Duodenal mucosa (tissue), 2 donors: ENCODE measurements around the gene MCRIP2.

Source experiments
- H3K27ac ChIP-seq: one replicate; pipeline ENCODE4 v1.7.0; 2013; ENCODE audit warnings: low read depth, low read length
- H3K27me3 ChIP-seq, 2 donors: one replicate each; pipeline ENCODE4 v1.7.0; 2013; ENCODE audit warnings: low read length in 2 of 2, control low read depth in 1 of 2; ENCODE audit not compliant: insufficient read depth in 2 of 2, control insufficient read depth in 1 of 2
- H3K36me3 ChIP-seq, 2 donors: one replicate each; pipeline ENCODE4 v1.7.0; 2013; ENCODE audit warnings: low read length in 2 of 2, control low read depth in 1 of 2; ENCODE audit not compliant: insufficient read depth in 2 of 2, control insufficient read depth in 1 of 2
- H3K4me1 ChIP-seq, 2 donors: one replicate each; pipeline ENCODE4 v1.7.0; 2013; ENCODE audit warnings: low read length in 2 of 2, control low read depth in 1 of 2; ENCODE audit not compliant: insufficient read depth in 2 of 2, control insufficient read depth in 1 of 2
- H3K4me3 ChIP-seq, 2 donors: one replicate each; pipeline ENCODE4 v1.7.0; 2013; ENCODE audit warnings: low read length in 2 of 2, low read depth in 1 of 2
- H3K9ac ChIP-seq, 2 donors: one replicate each; pipeline ENCODE4 v1.7.0; 2013; ENCODE audit warnings: low read length in 2 of 2, low read depth in 1 of 2
- H3K9me3 ChIP-seq, 2 donors: one replicate each; pipeline ENCODE4 v1.7.0; 2013; ENCODE audit warnings: low read length in 2 of 2, control low read depth in 1 of 2; ENCODE audit not compliant: control insufficient read depth in 1 of 2

MCRIP2 gene

GRCh38 chr16:625977-626765 is 15.5 kb upstream of the MCRIP2 start:
- Histone ChIP-seq H3K4me1 (peaks cover 0 to 12% of the 10 kb centered on the region in 2 donors), H3K27ac (no peak overlapping the region), H3K36me3 (peaks cover 0 to 30% of the 10 kb centered on the region in 2 donors), H3K9ac (no peak overlapping the region), H3K4me3 (no peak overlapping the region), H3K9me3 (no peaks in the 10 kb centered on the region), H3K27me3 (no peaks in the 10 kb centered on the region)

GRCh38 chr16:626787-627453 is 14.7 kb upstream of the MCRIP2 start:
- Histone ChIP-seq H3K27ac (no peak overlapping the region), H3K9ac (no peak overlapping the region), H3K4me1 (peaks cover 0 to 9% of the 10 kb centered on the region in 2 donors)

GRCh38 chr16:627454-628239 is 14.0 kb upstream of the MCRIP2 start:
- Histone ChIP-seq H3K27ac (no peak overlapping the region), H3K4me1 (peaks cover 0 to 9% of the 10 kb centered on the region in 2 donors), H3K27me3 (no peaks in the 10 kb centered on the region), H3K4me3 (no peak overlapping the region), H3K9ac (no peak overlapping the region), H3K9me3 (no peaks in the 10 kb centered on the region), H3K36me3 (peaks cover 0 to 30% of the 10 kb centered on the region in 2 donors)

More at GRCh38 chr16:626787-627453, 14.7 kb upstream of the MCRIP2 start:
- Histone ChIP-seq H3K4me3 (no peak overlapping the region), H3K27me3 (no peaks in the 10 kb centered on the region), H3K9me3 (no peaks in the 10 kb centered on the region), H3K36me3 (peaks cover 0 to 30% of the 10 kb centered on the region in 2 donors)

GRCh38 chr16:628321-629061 is 13.1 kb upstream of the MCRIP2 start:
- no peaks in the 10 kb centered on the region for H3K27me3 ChIP-seq
- H3K9me3 ChIP-seq = no peaks in the 10 kb centered on the region
- H3K9ac ChIP-seq = no peak overlapping the region
- H3K36me3 ChIP-seq = peaks cover 0 to 30% of the 10 kb centered on the region in 2 donors
- no peak overlapping the region for H3K27ac ChIP-seq
- H3K4me1 ChIP-seq = peaks cover 0 to 9% of the 10 kb centered on the region in 2 donors
- no peak overlapping the region for H3K4me3 ChIP-seq

GRCh38 chr16:629185-629832 is 12.3 kb upstream of the MCRIP2 start:
- Histone ChIP-seq H3K36me3 (peaks cover 0 to 38% of the 10 kb centered on the region in 2 donors), H3K9ac (no peak overlapping the region), H3K27ac (no peak overlapping the region), H3K4me1 (peaks cover 0 to 9% of the 10 kb centered on the region in 2 donors), H3K4me3 (no peak overlapping the region), H3K9me3 (no peaks in the 10 kb centered on the region), H3K27me3 (no peaks in the 10 kb centered on the region)

GRCh38 chr16:629833-630248 is 11.8 kb upstream of the MCRIP2 start:
- H3K27me3 ChIP-seq = no peaks in the 10 kb centered on the region
- peaks cover 0 to 39% of the 10 kb centered on the region in 2 donors for H3K36me3 ChIP-seq
- H3K4me1 ChIP-seq = peaks cover 0 to 11% of the 10 kb centered on the region in 2 donors
- H3K4me3 ChIP-seq = no peak overlapping the region
- H3K9me3 ChIP-seq = no peaks in the 10 kb centered on the region
- H3K27ac ChIP-seq = no peak overlapping the region
- no peak overlapping the region for H3K9ac ChIP-seq

- Histone ChIP-seq H3K4me1 (peaks cover 0 to 16% of the 10 kb centered on the region in 2 donors), H3K27me3 (no peaks in the 10 kb centered on the region), H3K4me3 (no peak overlapping the region), H3K36me3 (peaks cover 0 to 39% of the 10 kb centered on the region in 2 donors), H3K9me3 (no peaks in the 10 kb centered on the region), H3K27ac (no peak overlapping the region), H3K9ac (no peak overlapping the region)
These were observed 11.3 kb upstream of the MCRIP2 start for GRCh38 chr16:630249-630814.

GRCh38 chr16:630815-631405 is 10.7 kb upstream of the MCRIP2 start, which contains the start of gene WFIKKN1:
TSS of gene WFIKKN1 (plus strand) at chr16:630985. CDS start at chr16:631254, 269 bp downstream.
- Histone ChIP-seq H3K27me3 (no peaks in the 10 kb centered on the region), H3K9me3 (no peaks in the 10 kb centered on the region), H3K4me1 (peaks cover 0 to 19% of the 10 kb centered on the region in 2 donors), H3K36me3 (peaks cover 0 to 34% of the 10 kb centered on the region in 2 donors), H3K9ac (no peak within 1 kb of the TSS), H3K4me3 (no peak within 1 kb of the TSS), H3K27ac (no peak within 1 kb of the TSS)
